Spinal cord (tissue), 10 donors: Measurements from ENCODE around the gene SNAP25. TPM values are rescaled to one million over a fixed set of nuclear protein-coding genes. Genes with fewer than 3 reads are reported as not detected.
A peak's percentile ranks its signal among the peaks of the same experiment; 100 is the strongest.

Source experiments
- DNase-seq, 6 donors: peaks; one replicate each; pipeline versions ENCODE4 v3.0.0 to v3.0.0-alpha.2; 2013 to 2015; ENCODE audit warnings: low spot score in 6 of 6, low read depth in 4 of 6
- H3K27ac ChIP-seq: one replicate; pipeline ENCODE4 v1.5.1; 2013; ENCODE audit warnings: low read depth, low read length, control low read depth
- H3K27me3 ChIP-seq: one replicate; pipeline ENCODE4 v1.6.1; 2013; ENCODE audit warnings: low read length; ENCODE audit not compliant: control insufficient read depth, insufficient read depth
- H3K36me3 ChIP-seq: one replicate; pipeline ENCODE4 v1.6.1; 2013; ENCODE audit warnings: low read length; ENCODE audit not compliant: control insufficient read depth, insufficient read depth
- H3K4me1 ChIP-seq: one replicate; pipeline ENCODE4 v1.6.1; 2013; ENCODE audit warnings: low read length; ENCODE audit not compliant: control insufficient read depth, insufficient read depth
- H3K4me3 ChIP-seq: one replicate; pipeline ENCODE4 v1.5.1; 2013; ENCODE audit warnings: low read depth, low read length, control low read depth
- H3K9me3 ChIP-seq: one replicate; pipeline ENCODE4 v1.6.1; 2013; ENCODE audit warnings: low read length; ENCODE audit not compliant: control insufficient read depth, insufficient read depth
- WGBS: methylation state at CpG from one replicate; pipeline ENCODE4 v1.1.5; 2013; ENCODE audit warnings: missing lambda C conversion rate; ENCODE audit not compliant: insufficient coverage; 5-methylcytosine and 5-hydroxymethylcytosine counted together
- polyA plus RNA-seq, 2 donors: library from polyadenylated mRNA; unstranded; fragments of 120-200 nt; gene quantifications; one replicate each; pipeline ENCODE4 v1.2.1, GENCODE V29; 2013; ENCODE audit not compliant: insufficient read length in 2 of 2
- total RNA-seq, 2 donors: library from RNA; depleted of rRNA in 1 of 2; stranded (reverse); fragments of 120-200 nt in 1 of 2; fragments of >200 nt in 1 of 2; gene quantifications; one replicate each; pipeline versions ENCODE4 v1.2.3 to v1.2.4, GENCODE V29; 2013 to 2014
- donor health status: healthy.

Gene SNAP25
- total and polyA plus RNA-seq, 4 donors = 72.1 to 482 (median 391) TPM

DNA sequence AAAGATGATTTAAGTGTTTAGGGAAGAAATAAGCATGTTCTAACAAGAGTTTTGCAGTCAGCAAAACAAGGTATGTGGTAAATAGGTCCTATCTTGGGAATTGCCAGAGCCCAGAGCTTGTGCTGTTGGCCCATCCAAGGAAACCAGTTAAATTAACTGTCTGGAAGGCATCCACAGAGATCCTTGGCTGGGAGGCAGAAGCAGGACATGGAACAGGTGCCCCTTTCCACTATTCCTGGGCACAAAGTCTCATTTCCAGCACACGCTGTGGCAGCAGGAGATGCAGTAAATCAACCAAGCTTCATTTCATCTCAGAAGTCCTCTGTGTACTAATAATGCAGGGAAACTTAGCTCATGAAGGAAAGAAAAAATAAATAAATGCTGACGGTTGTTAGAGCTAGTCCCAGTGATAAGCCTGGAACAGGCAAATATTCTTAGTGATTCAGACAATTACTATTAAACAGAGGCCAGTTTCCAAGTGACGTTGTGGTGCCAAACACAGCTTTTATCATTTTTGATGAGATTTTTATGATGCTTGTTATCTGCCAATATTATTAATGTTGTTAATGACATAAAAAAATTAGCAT lies 39.8 kb upstream of the SNAP25 start:
- Histone ChIP-seq H3K36me3 (no peaks in the 10 kb centered on the region), H3K27me3 (no peaks in the 10 kb centered on the region), H3K9me3 (no peaks in the 10 kb centered on the region), H3K4me3 (no peak overlapping the region), H3K27ac (no peak overlapping the region), H3K4me1 (no peaks in the 10 kb centered on the region)
- WGBS = no CpG with 5 or more reads among the region's 3 CpGs
- DNase-seq = no peak

- no peak overlapping the region for H3K4me3 ChIP-seq
- H3K27ac ChIP-seq = no peak overlapping the region
- H3K36me3 ChIP-seq = no peaks in the 10 kb centered on the region
- no CpG with 5 or more reads among the region's 4 CpGs for WGBS
- no peaks in the 10 kb centered on the region for H3K9me3 ChIP-seq
- no peaks in the 10 kb centered on the region for H3K27me3 ChIP-seq
- H3K4me1 ChIP-seq = no peaks in the 10 kb centered on the region
- DNase-seq = no peak
These were observed 38.9 kb upstream of the SNAP25 start for GRCh38 chr20:10179574-10180298.

- WGBS = no CpG with 5 or more reads among the region's 2 CpGs
- H3K9me3 ChIP-seq = no peaks in the 10 kb centered on the region
- H3K27ac ChIP-seq = no peak overlapping the region
- no peaks in the 10 kb centered on the region for H3K4me1 ChIP-seq
- H3K27me3 ChIP-seq = no peaks in the 10 kb centered on the region
- DNase-seq = peak in 2 of 6 donors; percentile 28 to 40
- no peaks in the 10 kb centered on the region for H3K36me3 ChIP-seq
- H3K4me3 ChIP-seq = no peak overlapping the region
These were observed 37.9 kb upstream of the SNAP25 start for GRCh38 chr20:10180651-10181235.

GRCh38 chr20:10185741-10186558 lies 32.7 kb upstream of the SNAP25 start:
- Histone ChIP-seq H3K27me3 (no peaks in the 10 kb centered on the region), H3K36me3 (no peaks in the 10 kb centered on the region), H3K9me3 (no peaks in the 10 kb centered on the region), H3K4me3 (no peak overlapping the region), H3K27ac (no peak overlapping the region), H3K4me1 (no peaks in the 10 kb centered on the region)
- peak in 5 of 6 donors; percentile 24 to 86 (median 46) for DNase-seq
- 63% methylated on average over 1 of the region's 3 CpGs for WGBS

DNA sequence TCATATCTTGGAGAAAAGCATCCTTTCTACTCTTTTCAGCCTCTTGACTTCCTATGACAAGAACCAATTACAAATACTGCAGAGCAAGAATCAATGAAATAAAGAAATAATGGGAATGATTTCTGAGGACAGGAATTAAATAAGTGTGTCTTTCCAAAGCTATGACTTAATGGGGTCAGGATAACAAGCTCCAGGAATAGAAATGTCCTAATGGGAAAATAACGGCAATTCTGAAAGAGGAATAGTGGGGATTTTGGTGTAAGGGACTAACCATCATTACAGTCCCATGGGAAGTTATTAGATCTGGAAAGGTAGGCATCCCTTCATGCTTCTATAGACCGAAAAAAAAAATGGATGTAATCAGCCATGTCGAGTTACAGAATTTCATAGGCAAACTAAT lies 28.2 kb upstream of the SNAP25 start:
- Histone ChIP-seq H3K9me3 (no peaks in the 10 kb centered on the region), H3K27ac (no peak overlapping the region), H3K4me3 (no peak overlapping the region), H3K36me3 (no peaks in the 10 kb centered on the region), H3K27me3 (no peaks in the 10 kb centered on the region), H3K4me1 (no peaks in the 10 kb centered on the region)
- no peak for DNase-seq
- WGBS = no CpG with 5 or more reads among the region's 3 CpGs

GRCh38 chr20:10192171-10192570 lies 26.5 kb upstream of the SNAP25 start:
- no peaks in the 10 kb centered on the region for H3K27me3 ChIP-seq
- no peaks in the 10 kb centered on the region for H3K4me1 ChIP-seq
- DNase-seq = no peak
- no peak overlapping the region for H3K4me3 ChIP-seq
- no peaks in the 10 kb centered on the region for H3K36me3 ChIP-seq
- H3K27ac ChIP-seq = no peak overlapping the region
- no CpG with 5 or more reads among the region's 1 CpG for WGBS
- no peaks in the 10 kb centered on the region for H3K9me3 ChIP-seq

DNA sequence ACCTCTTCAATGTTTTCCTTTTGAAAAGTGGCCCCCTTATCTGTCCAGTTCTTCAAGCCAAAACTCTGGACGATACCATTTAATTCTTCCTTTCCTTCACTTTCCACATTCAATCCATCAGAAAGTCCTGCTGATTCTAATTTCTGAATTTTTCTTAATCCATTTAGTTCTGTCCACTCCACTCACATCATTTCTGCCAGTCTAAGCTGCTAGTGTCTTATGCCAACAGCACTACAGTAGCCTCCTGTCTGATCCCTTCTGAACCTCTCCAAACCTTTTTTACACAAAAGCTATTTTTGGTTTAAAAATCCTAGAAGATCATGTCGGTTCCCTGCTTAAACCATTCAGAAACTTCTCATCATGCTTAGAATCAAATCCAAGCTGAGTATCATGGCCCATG lies 24.5 kb upstream of the SNAP25 start:
- Histone ChIP-seq H3K9me3 (no peaks in the 10 kb centered on the region), H3K4me3 (no peak overlapping the region), H3K27me3 (no peaks in the 10 kb centered on the region), H3K4me1 (no peaks in the 10 kb centered on the region), H3K36me3 (no peaks in the 10 kb centered on the region), H3K27ac (no peak overlapping the region)
- no peak for DNase-seq
- 89% methylated on average over 2 of the region's 2 CpGs for WGBS

GRCh38 chr20:10200330-10200729 lies 18.3 kb upstream of the SNAP25 start:
- no peak overlapping the region for H3K4me3 ChIP-seq
- H3K36me3 ChIP-seq = no peaks in the 10 kb centered on the region
- no peak overlapping the region for H3K27ac ChIP-seq
- DNase-seq = peak in 1 of 6 donors; percentile 20
- no peaks in the 10 kb centered on the region for H3K4me1 ChIP-seq
- H3K27me3 ChIP-seq = no peaks in the 10 kb centered on the region
- H3K9me3 ChIP-seq = no peaks in the 10 kb centered on the region

GRCh38 chr20:10201321-10201870 lies 17.2 kb upstream of the SNAP25 start:
- H3K4me1 ChIP-seq = no peaks in the 10 kb centered on the region
- WGBS = 36% methylated on average over 3 of the region's 3 CpGs
- H3K27me3 ChIP-seq = no peaks in the 10 kb centered on the region
- H3K9me3 ChIP-seq = no peaks in the 10 kb centered on the region
- H3K4me3 ChIP-seq = no peak overlapping the region
- H3K36me3 ChIP-seq = no peaks in the 10 kb centered on the region
- no peak for DNase-seq
- no peak overlapping the region for H3K27ac ChIP-seq
